HG03442 (cell line): Measurements from ENCODE around the gene FAM236C.
"Not testable (repeated sequence)": the region's sequence is repeated elsewhere in the genome, so short reads cannot be mapped to it uniquely, and the experiment has no call there.

Source experiments
- ATAC-seq: cut with Tn5 transposase; IDR thresholded peaks from one replicate; pipeline ENCODE4 v1.9.1; 2021; ENCODE audit warnings: mild to moderate bottlenecking, moderate library complexity; ENCODE audit not compliant: unreplicated experiment

The FAM236C gene

GRCh38 chrX:72912315-72912714, at the start of gene FAM236C:
Gene FAM236C, plus strand, starts transcription at chrX:72912615. Its CDS starts 100 bp downstream, at chrX:72912715.
- ATAC-seq = not testable (repeated sequence)

GRCh38 chrX:72882898-72883297, 29.5 kb upstream of the FAM236C start:
- ATAC-seq = not testable (repeated sequence)

GRCh38 chrX:72889740-72890139, 22.7 kb upstream of the FAM236C start:
- ATAC-seq = not testable (repeated sequence)

- ATAC-seq = not testable (repeated sequence)
Measured at GRCh38 chrX:72916096-72916495, 3.7 kb downstream of the FAM236C start.

- ATAC-seq = not testable (repeated sequence)
Measured at GRCh38 chrX:72932283-72932682, 19.9 kb downstream of the FAM236C start.

GRCh38 chrX:72936455-72936854, 24.0 kb downstream of the FAM236C start:
- not testable (repeated sequence) for ATAC-seq

GRCh38 chrX:72936882-72937455, 24.6 kb downstream of the FAM236C start:
- not testable (repeated sequence) for ATAC-seq

GRCh38 chrX:72937906-72938305, 25.5 kb downstream of the FAM236C start, which contains the start of gene FAM236A:
Gene FAM236A, plus strand, starts transcription at chrX:72938206. Its CDS starts 57 bp downstream, at chrX:72938263.
- not testable (repeated sequence) for ATAC-seq

- ATAC-seq = not testable (repeated sequence)
Measured at GRCh38 chrX:72942272-72942671, 29.9 kb downstream of the FAM236C start.

GRCh38 chrX:72943035-72943818, 30.8 kb downstream of the FAM236C start:
- ATAC-seq = peak; percentile 65

GRCh38 chrX:72943819-72944169, 31.4 kb downstream of the FAM236C start, which contains the start of gene DMRTC1:
Gene DMRTC1, minus strand, starts transcription at chrX:72943837. Its CDS starts 68,143 bp downstream, at chrX:72875694.
- peak; percentile 88 for ATAC-seq

- ATAC-seq = not testable (repeated sequence)
Measured at GRCh38 chrX:72959971-72960370, 47.6 kb downstream of the FAM236C start.
